Activated CD8-positive, alpha-beta memory T cell treated with anti-CD3 and anti-CD28 coated beads, Interleukin-2, amount 10 ng/mL, durations not matched to agents 7 days and 5 days (primary cell): Measurements from ENCODE around the gene CACNA2D3. TPM values are rescaled to one million over a fixed set of nuclear protein-coding genes. Genes with fewer than 3 reads are reported as not detected.

Experiments used
- ATAC-seq: fragments of 150-1000 bp; cut with Tn5 transposase; one replicate; pipeline ENCODE4 v1.10.0; 2021; ENCODE audit warnings: moderate library complexity
- CTCF ChIA-PET: fragments of 350-600 bp; sonication (Branson Sonifier 250); formaldehyde crosslinking; loops from one replicate; lab custom pipeline; 2021; ENCODE audit warnings: antibody characterized with exemption; lab: Charles Lee
- DNase-seq: peaks from one replicate; pipeline ENCODE4 v3.0.0-alpha.2; 2020
- H3K27ac Mint-ChIP-seq: one replicate; pipeline ENCODE4 v1.8.0; 2021; ENCODE audit warnings: mild to moderate bottlenecking, mixed read lengths
- H3K27me3 Mint-ChIP-seq: one replicate; pipeline ENCODE4 v1.8.0; 2021; ENCODE audit warnings: mixed read lengths
- H3K36me3 Mint-ChIP-seq: one replicate; pipeline ENCODE4 v1.8.0; 2021; ENCODE audit warnings: mild to moderate bottlenecking, mixed read lengths
- H3K4me1 Mint-ChIP-seq: one replicate; pipeline ENCODE4 v1.8.0; 2021; ENCODE audit warnings: mixed read lengths
- H3K4me3 Mint-ChIP-seq: one replicate; pipeline ENCODE4 v1.8.0; 2021; ENCODE audit warnings: mild to moderate bottlenecking, moderate library complexity, mixed read lengths
- H3K9me3 Mint-ChIP-seq: one replicate; pipeline ENCODE4 v1.8.0; 2022; ENCODE audit warnings: low read depth, mixed read lengths
- total RNA-seq, 2 experiments: library from RNA; stranded (reverse); gene quantifications; one replicate each; pipeline ENCODE4 v1.2.3, GENCODE V29; 2021

Gene CACNA2D3
- total RNA-seq, 2 experiments from 2014 or later = not detected

DNA sequence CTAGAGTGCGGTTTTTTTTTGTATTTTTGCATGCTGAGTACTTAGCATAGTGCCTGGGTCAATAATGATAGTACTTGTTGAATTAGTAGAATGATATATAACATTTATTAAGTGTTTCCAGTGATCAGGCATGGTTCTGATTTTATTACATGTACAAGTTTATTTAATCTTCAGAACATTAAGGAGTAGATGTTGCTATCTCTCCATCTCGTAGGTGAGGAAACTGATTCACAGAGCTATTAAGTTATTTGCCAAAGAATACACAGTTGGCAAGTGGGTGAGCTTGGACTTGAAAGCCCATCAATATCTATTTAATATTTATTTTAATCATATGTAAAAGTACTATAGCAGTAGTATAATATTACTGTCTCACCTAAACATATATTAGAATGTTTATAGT is 219.5 kb downstream of the CACNA2D3 start:
- ATAC-seq = no peak
- Mint-ChIP-seq H3K4me1 (no peaks in the 10 kb centered on the region), H3K36me3 (no peaks in the 10 kb centered on the region), H3K27me3 (peaks cover 4% of the 10 kb centered on the region), H3K9me3 (no peaks in the 10 kb centered on the region), H3K27ac (no peak overlapping the region), H3K4me3 (no peak overlapping the region)
- CTCF ChIA-PET = no interaction called here
- no peak for DNase-seq

DNA sequence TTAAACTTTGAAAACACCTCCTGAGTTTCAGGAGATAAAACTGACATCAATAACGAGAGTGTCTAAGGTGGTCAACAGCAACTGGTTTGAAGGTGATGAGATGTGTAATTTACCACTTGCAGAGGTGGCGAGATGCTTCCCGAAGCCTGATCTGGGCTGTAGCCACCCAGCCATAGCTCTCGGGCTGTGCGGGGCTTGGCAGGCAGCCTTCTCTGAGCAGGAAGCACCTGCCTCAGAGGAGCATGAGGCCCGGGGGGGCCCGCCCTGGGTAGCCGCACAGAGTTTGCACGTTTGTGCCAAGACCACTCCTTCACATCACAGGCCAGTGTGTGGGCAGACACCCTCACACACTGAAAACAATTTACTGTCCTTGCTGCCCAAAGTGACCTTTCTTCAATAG is 220.3 kb downstream of the CACNA2D3 start:
- H3K27me3 Mint-ChIP-seq = peaks cover 4% of the 10 kb centered on the region

DNA sequence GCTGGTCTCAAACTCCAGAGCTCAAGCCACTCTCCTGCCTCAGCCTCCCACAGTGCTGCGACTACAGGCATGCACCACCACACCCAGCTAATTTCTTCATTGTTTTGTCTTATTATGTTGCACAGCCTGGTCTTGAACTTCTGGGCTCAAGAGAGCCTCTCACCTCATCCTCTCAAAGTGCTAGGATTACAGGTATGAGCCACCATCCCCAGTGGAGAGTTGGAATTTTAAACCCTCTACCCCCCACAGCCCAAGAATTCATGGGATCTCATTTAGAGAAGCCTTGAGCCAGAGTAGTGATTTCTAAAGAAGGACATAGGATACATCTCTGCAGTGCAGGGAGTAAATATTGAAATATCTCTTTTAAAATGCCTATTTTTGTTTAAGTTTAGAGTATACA is 221.1 kb downstream of the CACNA2D3 start:
- no peaks in the 10 kb centered on the region for H3K36me3 Mint-ChIP-seq
- no peak overlapping the region for H3K27ac Mint-ChIP-seq
- peaks cover 4% of the 10 kb centered on the region for H3K27me3 Mint-ChIP-seq
- ATAC-seq (no peak), DNase-seq (no peak)
- H3K9me3 Mint-ChIP-seq = no peaks in the 10 kb centered on the region
- CTCF ChIA-PET = no interaction called here
- no peaks in the 10 kb centered on the region for H3K4me1 Mint-ChIP-seq
- H3K4me3 Mint-ChIP-seq = no peak overlapping the region

More for the DNA sequence above, 220.3 kb downstream of the CACNA2D3 start:
- ATAC-seq (no peak), DNase-seq (no peak)
- CTCF ChIA-PET = no interaction called here
- no peaks in the 10 kb centered on the region for H3K4me1 Mint-ChIP-seq
- H3K36me3 Mint-ChIP-seq = no peaks in the 10 kb centered on the region
- no peak overlapping the region for H3K4me3 Mint-ChIP-seq
- H3K9me3 Mint-ChIP-seq = no peaks in the 10 kb centered on the region
- no peak overlapping the region for H3K27ac Mint-ChIP-seq

DNA sequence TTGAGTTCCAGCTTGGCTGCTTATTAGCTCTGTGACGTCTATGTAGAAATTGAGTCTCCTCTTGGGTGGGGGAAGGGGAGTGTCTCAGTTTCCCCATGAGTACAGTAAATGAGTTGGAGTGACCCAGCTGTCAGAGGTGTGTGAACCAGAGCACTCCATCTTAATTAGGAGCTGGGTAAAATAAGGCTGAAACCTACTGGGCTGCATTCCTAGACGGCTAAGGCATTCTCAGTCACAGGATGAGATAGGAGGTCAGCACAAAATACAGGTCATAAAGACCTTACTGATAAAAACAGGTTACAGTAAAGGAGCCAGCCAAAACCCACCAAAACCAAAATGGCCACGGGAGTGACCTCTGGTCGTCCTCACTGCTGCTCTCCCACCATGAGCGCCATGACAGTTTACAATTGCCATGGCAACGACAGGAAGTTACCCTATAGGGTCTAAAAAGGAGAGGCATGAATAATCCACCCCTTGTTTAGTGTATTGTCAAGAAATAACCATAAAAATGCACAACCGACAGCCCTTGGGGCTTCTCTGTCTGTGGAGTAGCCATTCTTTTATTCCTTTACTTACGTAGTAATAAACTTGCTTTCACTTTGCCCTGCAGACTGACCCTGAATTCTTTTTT is 222.4 kb downstream of the CACNA2D3 start:
- H3K36me3 Mint-ChIP-seq = no peaks in the 10 kb centered on the region
- peaks cover 4% of the 10 kb centered on the region for H3K27me3 Mint-ChIP-seq
- no peaks in the 10 kb centered on the region for H3K9me3 Mint-ChIP-seq
- DNase-seq (no peak), ATAC-seq (no peak)
- CTCF ChIA-PET = no interaction called here
- H3K27ac Mint-ChIP-seq = no peak overlapping the region
- no peak overlapping the region for H3K4me3 Mint-ChIP-seq
- H3K4me1 Mint-ChIP-seq = no peaks in the 10 kb centered on the region

DNA sequence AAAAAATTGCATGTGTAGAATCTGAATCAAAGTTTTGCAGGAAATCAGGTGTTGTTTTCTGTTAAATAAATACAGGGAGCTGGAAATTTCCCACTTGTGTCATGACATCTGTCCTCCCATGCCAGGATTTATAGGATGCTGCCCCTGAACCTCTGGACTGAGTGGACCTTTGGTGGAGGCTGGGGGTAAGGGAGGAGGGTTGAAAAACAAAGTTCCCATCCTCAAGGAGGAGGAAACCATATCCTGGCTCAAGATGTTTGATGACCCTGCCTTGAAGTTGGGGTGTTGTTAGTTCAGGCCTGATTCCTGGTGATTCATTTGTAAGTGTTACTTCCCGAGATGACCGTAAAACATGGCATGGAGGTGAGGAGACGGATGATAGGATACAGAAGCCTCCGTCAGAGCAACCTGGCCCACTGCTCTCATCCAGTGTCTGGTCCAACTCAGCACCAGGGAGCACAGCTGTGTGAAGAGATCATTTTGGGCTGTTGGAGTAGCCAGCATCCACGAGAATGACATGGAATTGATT is 223.6 kb downstream of the CACNA2D3 start:
- no peak for DNase-seq
- CTCF ChIA-PET = no interaction called here
- H3K36me3 Mint-ChIP-seq = no peaks in the 10 kb centered on the region
- no peaks in the 10 kb centered on the region for H3K4me1 Mint-ChIP-seq
- no peak overlapping the region for H3K4me3 Mint-ChIP-seq
- no peak overlapping the region for H3K27ac Mint-ChIP-seq
- peaks cover 4% of the 10 kb centered on the region for H3K27me3 Mint-ChIP-seq
- H3K9me3 Mint-ChIP-seq = no peaks in the 10 kb centered on the region
- ATAC-seq = no peak

DNA sequence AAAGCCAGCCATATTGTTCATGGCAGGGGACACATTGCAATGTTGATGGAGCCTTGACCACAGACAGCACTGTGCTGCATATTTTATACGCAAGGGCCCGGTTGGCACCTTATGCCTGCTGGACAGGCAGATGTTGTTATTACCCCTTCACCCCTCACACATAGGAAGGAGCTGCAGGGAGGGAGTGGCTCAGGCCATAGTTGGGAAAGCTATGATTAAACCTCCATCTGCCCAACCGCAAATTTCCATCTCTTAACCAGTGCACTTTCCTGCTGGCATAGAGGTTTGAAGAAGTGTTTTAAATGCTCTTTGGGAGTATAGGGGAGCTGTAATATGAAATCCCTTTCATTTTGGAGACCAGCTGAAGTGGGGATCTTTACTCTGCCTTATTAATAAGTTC is 224.7 kb downstream of the CACNA2D3 start:
- no peaks in the 10 kb centered on the region for H3K4me1 Mint-ChIP-seq
- DNase-seq = no peak
- H3K9me3 Mint-ChIP-seq = no peaks in the 10 kb centered on the region
- ATAC-seq = no peak
- CTCF ChIA-PET = no interaction called here
- peaks cover 4% of the 10 kb centered on the region for H3K27me3 Mint-ChIP-seq
- no peaks in the 10 kb centered on the region for H3K36me3 Mint-ChIP-seq
- no peak overlapping the region for H3K4me3 Mint-ChIP-seq
- H3K27ac Mint-ChIP-seq = no peak overlapping the region

DNA sequence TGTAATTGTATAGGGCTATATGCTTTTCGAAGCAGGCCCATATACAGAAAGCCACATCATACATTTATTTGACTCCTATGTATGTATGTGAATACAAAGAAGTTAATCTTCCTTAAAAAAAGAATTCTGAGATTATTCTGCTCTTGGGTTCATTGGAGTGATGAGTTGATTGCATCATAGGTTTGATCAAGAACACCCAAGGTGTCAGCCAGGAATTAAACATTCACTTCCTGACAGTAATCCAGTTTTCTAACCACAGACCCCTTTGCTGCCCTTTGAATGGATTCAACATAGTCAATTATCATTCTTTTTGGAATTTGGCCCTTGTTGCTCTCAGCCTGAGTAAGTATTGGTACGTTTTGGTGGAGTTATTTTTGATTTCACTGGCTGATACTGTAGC is 225.6 kb downstream of the CACNA2D3 start:
- no peaks in the 10 kb centered on the region for H3K27me3 Mint-ChIP-seq
- CTCF ChIA-PET = no interaction called here
- no peak for DNase-seq

DNA sequence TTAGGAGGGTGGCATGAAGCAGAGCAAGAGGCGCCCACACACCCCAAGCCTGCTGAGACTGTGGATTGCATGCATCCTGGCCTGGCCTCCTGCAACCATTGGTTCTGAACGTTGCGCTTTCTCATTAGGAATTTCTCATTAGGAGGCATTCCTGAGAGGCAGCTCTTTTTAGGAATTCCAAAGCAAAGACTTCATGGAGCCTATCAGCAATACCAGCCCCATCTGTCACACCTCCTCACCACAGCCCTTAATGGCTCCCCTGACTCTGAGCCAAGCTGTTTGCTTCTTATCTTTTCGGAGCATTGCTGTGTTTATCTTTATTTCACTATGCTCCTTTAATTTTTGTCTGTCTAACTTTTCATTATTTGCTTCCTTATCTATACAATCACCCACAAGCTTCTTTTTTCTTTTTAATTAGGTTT is 226.9 kb downstream of the CACNA2D3 start:
- CTCF ChIA-PET = no interaction called here
- no peaks in the 10 kb centered on the region for H3K9me3 Mint-ChIP-seq
- no peaks in the 10 kb centered on the region for H3K4me1 Mint-ChIP-seq
- H3K4me3 Mint-ChIP-seq = no peak overlapping the region
- DNase-seq (no peak), ATAC-seq (no peak)
- no peak overlapping the region for H3K27ac Mint-ChIP-seq
- H3K27me3 Mint-ChIP-seq = no peaks in the 10 kb centered on the region
- no peaks in the 10 kb centered on the region for H3K36me3 Mint-ChIP-seq

More for the DNA sequence above, 225.6 kb downstream of the CACNA2D3 start:
- Mint-ChIP-seq H3K27ac (no peak overlapping the region), H3K4me1 (no peaks in the 10 kb centered on the region), H3K4me3 (no peak overlapping the region), H3K36me3 (no peaks in the 10 kb centered on the region), H3K9me3 (no peaks in the 10 kb centered on the region)
- ATAC-seq = no peak

DNA sequence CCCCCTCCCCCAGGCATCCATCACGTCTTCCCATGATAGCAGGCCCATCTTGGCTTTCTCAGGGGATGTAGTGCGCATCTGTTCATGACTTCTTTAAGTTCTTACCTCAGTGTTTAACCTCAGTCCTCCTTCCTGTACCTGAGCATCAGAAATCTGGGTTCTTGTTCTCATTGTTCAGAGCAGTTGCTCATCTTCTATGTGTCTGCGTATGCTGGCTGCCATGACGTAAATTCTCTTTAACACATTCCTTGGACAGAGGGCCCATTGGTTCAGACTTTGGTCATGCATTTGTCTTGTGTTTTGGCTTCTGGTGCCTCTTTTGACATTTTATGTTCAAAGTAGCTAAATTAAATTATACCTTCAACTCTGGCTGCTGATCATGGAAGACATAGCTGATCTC is 227.3 kb downstream of the CACNA2D3 start:
- ATAC-seq (no peak), DNase-seq (no peak)
- CTCF ChIA-PET = no interaction called here
- Mint-ChIP-seq H3K4me1 (no peaks in the 10 kb centered on the region), H3K9me3 (no peaks in the 10 kb centered on the region), H3K27ac (no peak overlapping the region), H3K27me3 (no peaks in the 10 kb centered on the region), H3K4me3 (no peak overlapping the region), H3K36me3 (no peaks in the 10 kb centered on the region)

DNA sequence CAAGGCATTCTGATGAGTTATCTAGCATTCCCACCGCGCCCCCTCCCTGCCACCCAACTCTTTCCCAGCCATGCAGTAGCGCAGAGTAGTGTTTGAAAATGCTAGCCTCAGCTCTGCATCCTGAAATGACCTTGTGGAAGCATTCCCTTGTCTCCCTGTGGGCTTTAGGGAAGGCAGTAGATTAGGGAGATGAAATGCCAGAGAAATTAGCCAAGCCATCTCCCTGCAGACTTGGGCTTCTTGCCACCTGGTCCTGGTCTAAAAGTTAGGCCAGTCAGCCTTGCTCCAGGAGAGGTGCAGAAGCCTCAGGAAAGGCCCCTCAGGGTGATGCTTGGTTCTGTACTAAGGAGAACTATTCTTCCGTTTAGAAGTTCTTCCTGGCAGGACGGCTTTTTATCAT is 231.2 kb downstream of the CACNA2D3 start:
- no peaks in the 10 kb centered on the region for H3K36me3 Mint-ChIP-seq
- ATAC-seq = no peak
- no peaks in the 10 kb centered on the region for H3K27me3 Mint-ChIP-seq
- CTCF ChIA-PET = no interaction called here
- no peaks in the 10 kb centered on the region for H3K4me1 Mint-ChIP-seq
- no peaks in the 10 kb centered on the region for H3K9me3 Mint-ChIP-seq
- no peak overlapping the region for H3K27ac Mint-ChIP-seq
- DNase-seq = no peak
- no peak overlapping the region for H3K4me3 Mint-ChIP-seq

DNA sequence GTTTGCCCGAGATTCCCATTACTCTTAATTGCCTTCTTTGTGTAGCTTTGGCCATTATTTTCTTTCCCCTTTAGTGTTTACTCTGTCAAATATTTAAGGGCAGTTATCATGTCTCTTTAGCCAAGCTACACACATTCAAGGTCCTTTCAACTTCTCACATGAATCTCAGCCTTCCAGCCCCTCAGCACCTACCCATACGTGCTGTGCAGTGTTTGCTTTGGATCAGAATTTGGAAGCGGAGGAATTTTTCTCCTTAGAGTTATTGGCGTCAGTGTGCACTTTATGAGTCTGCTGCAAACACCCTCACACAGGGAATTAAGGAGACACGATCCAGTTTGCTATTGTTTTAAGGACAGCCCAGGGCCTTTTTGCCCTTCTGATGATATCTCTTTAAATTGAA is 231.6 kb downstream of the CACNA2D3 start:
- Mint-ChIP-seq H3K27ac (no peak overlapping the region), H3K4me1 (no peaks in the 10 kb centered on the region), H3K36me3 (no peaks in the 10 kb centered on the region), H3K9me3 (no peaks in the 10 kb centered on the region), H3K4me3 (no peak overlapping the region), H3K27me3 (no peaks in the 10 kb centered on the region)
- CTCF ChIA-PET = no interaction called here
- DNase-seq = no peak
- ATAC-seq = no peak

DNA sequence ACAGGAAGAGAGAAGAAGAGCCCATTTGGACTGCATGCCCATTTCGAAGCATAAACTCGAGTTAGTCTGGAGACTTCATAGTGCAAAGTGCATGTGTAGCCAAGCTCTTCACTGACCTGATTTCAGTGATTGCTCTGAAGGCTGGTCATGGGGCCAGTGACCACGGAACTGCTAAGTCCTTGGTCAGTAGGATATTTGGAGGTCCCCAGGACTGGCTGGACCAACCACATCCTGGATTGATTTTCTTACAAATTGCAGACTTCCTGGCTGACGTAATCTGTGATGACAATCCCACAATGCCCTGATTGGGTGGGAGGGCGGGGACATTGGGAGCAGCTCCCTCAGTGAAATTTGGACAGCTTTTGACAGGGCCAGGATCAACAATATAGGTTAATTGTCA is 233.4 kb downstream of the CACNA2D3 start:
- Mint-ChIP-seq H3K27me3 (no peaks in the 10 kb centered on the region), H3K27ac (no peak overlapping the region), H3K4me1 (no peaks in the 10 kb centered on the region), H3K9me3 (no peaks in the 10 kb centered on the region), H3K36me3 (no peaks in the 10 kb centered on the region), H3K4me3 (no peak overlapping the region)
- CTCF ChIA-PET = no interaction called here
- no peak for ATAC-seq
- DNase-seq = no peak

DNA sequence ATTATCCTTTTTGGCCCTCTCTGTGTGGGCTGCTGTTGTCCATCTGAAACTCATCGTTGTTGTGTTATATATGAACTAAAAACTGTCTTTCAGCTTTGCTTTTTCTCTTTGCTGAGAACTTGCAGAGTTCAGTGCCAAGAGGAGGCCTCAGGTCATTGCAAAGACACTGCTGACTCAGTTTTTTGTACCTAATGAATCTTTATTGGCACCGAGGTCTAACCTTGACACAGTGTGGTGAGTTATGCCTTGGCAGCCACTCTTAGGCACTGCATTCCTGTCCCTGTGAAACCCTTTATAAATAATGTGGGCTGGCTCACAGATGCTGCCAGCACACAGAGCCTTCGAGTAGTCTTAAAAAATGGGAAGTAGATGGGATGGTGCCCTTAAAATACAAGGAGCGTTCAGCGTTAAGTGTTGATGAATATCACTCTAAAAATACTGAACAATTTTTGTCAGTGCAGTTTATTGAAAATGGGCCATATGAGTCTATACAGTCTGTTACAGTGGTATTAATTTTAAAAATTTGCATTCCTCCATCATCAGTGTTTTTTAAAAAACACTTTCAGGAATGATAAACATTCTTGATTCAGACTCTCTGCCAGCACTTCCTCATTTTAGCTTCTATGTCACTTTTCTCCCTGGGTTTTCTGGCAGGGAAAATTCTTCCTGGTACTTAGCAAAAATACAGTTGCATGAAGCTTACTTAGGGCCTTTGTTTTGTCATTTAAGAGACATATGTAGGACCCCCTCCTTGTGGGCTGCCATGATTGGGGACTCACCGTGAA is 234.1 kb downstream of the CACNA2D3 start:
- ATAC-seq (no peak), DNase-seq (no peak)
- CTCF ChIA-PET = no interaction called here
- Mint-ChIP-seq H3K4me1 (no peaks in the 10 kb centered on the region), H3K27me3 (no peaks in the 10 kb centered on the region), H3K27ac (no peak overlapping the region), H3K9me3 (no peaks in the 10 kb centered on the region), H3K36me3 (no peaks in the 10 kb centered on the region), H3K4me3 (no peak overlapping the region)

DNA sequence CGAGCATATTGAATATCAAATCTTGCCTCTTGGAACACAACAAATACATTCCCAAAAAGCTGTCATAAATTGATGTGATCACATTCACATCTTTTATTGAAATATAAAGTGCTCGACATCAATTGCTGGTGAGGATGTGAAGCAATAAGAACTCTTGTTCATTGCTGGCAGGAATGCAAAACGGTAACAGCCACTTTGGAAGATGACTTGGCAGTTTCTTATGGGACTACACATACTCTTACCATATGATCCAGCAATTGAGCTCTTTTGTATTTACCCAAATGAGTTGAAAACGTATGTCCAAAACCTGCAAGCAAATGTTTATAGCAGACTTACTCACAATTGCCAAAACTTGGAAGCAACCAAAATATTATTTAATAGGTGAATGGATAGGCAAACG is 234.9 kb downstream of the CACNA2D3 start:
- H3K4me1 Mint-ChIP-seq = no peaks in the 10 kb centered on the region
- DNase-seq (no peak), ATAC-seq (no peak)
- H3K27me3 Mint-ChIP-seq = no peaks in the 10 kb centered on the region
- H3K36me3 Mint-ChIP-seq = no peaks in the 10 kb centered on the region
- no peaks in the 10 kb centered on the region for H3K9me3 Mint-ChIP-seq
- H3K27ac Mint-ChIP-seq = no peak overlapping the region
- H3K4me3 Mint-ChIP-seq = no peak overlapping the region
- CTCF ChIA-PET = no interaction called here
